HL-60/S4 (cell line): ENCODE data around the gene FOXP3.

Experiments used
- in situ Hi-C: fragments of 300-500 bp; cut with MboI; formaldehyde crosslinking; loops from 2 replicates; pipeline ENCODE4 v1.14.3; 2022; ENCODE audit warnings: low sequenced_read_pairs

FOXP3 gene

GRCh38 chrX:49250578-49250977 is 13.9 kb downstream of the FOXP3 start:
- in situ Hi-C loops = no loop called here

DNA sequence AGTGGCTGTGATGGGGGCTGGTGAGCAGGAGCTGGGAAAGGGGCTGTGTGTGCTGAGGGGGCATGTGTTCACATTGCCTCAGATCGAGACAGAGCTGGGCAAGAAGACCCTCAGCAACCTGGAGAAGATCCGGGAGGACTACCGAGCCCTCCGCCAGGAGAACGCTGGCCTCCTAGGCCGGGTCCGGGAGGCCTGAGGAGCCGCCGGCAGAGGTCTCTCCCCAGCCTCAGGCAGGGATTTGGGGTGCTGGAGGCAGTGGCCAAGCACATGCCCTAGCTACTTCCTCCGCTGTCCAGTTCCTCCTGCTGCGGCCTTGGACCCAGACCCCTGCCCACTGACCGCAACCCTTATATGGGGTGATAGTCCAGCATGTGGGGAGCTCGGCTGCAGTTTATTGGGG is 14.4 kb downstream of the FOXP3 start:
- in situ Hi-C loops = no loop called here

GRCh38 chrX:49249616-49250015 is 14.9 kb downstream of the FOXP3 start:
- in situ Hi-C loops = no loop called here

GRCh38 chrX:49249071-49249470 is 15.4 kb downstream of the FOXP3 start:
- in situ Hi-C loops = no loop called here

DNA sequence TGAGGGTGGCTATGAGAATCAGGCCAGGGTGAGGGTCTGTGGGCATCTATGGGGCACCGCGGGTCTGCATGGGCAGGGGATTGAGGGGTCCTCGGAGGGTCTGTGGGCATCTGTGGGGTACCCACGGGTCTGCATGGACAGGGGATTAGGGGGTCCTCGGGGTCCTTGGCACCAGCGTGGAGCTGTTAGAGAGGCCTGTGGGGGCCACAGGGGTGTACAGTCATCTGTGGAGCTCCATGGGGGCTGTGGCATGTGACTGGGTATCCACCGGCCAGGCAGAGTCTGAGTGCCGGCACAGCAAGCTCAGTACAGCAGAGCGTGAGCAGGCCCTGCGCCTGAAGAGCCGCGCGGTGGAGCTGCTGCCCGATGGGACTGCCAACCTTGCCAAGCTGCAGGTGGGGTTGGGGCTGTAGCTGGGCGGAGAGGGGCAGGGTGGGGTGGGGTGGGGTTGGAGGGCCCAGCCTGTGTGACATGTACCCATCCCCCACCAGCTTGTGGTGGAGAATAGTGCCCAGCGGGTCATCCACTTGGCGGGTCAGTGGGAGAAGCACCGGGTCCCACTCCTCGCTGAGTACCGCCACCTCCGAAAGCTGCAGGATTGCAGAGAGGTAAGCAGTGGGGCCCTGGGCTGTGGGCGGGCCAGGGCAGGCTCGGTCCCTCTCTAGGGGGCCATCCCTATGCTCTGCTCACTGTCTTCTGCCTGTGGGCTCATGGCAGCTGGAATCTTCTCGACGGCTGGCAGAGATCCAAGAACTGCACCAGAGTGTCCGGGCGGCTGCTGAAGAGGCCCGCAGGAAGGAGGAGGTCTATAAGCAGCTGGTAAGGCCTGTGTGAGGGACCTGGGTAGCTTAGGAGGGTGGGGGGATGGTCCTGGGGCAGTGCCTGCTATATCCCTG is 16.3 kb downstream of the FOXP3 start:
- in situ Hi-C loops = no loop called here

- in situ Hi-C loops = no loop called here
Observed at GRCh38 chrX:49247346-49247745, 17.2 kb downstream of the FOXP3 start.

DNA sequence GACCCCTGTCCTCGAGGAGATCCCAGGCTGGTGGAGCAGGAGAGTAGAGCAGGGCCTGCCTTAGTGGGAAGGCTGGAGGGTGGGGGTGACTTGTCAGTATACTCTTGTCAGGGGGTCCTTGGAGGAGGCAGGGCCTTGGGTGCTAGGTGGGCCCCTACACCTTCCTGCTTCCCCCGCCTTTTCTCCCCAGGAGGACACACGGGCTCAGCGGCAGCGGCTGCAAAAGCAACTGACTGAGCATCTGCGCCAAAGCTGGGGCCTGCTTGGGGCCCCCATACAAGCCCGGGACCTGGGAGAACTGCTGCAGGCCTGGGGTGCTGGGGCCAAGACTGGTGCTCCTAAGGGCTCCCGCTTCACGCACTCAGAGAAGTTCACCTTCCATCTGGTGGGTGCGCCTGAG is 18.0 kb downstream of the FOXP3 start:
- in situ Hi-C loops = no loop called here

- in situ Hi-C loops = no loop called here
Observed at GRCh38 chrX:49244207-49244606, 20.3 kb downstream of the FOXP3 start.

DNA sequence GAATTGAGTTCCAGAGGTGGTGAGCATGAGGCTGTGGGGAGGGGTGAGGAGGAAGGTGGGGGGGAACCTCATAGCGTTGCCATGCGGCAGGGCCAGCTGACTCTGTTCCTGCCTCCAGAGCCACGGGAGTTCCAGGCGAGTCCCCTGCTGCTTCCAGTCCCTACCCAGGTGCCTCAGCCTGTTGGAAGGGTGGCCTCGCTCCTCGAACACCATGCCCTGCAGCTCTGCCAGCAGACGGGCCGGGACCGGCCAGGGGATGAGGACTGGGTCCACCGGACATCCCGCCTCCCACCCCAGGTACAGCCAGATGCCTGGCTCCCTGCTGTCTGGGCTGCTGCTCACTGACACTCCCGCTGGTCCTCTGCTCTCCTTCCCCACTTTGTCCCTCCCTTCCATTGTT is 21.3 kb downstream of the FOXP3 start:
- in situ Hi-C loops = no loop called here

DNA sequence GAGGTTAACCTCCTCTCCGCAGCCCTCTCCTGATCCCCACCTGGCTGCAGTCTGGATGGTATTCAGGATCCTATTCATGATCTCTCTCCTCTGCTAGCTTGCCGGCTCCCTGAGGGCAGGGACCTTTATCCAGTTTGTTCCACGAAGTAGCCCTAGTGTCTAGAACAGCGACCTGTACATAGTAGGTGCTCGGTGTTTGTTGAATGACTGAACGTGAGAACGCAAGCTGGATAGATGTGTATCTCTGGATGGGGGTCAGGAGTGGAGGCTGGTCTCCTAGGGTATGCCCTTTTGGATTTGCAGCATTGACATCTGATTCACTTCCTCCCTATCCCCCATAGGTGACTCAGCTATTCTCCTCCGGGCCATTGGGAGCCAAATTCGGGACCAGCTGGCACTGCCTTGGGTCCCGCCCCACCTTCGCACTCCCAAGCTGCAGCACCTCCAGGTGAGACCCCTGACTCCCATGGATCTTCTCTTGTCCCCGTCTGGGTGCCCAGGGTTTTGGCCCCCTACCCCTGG is 21.9 kb downstream of the FOXP3 start:
- in situ Hi-C loops = no loop called here

GRCh38 chrX:49238735-49239134 is 25.8 kb downstream of the FOXP3 start:
- in situ Hi-C loops = no loop called here

- in situ Hi-C loops = no loop called here
Observed at GRCh38 chrX:49237060-49237459, 27.4 kb downstream of the FOXP3 start.

DNA sequence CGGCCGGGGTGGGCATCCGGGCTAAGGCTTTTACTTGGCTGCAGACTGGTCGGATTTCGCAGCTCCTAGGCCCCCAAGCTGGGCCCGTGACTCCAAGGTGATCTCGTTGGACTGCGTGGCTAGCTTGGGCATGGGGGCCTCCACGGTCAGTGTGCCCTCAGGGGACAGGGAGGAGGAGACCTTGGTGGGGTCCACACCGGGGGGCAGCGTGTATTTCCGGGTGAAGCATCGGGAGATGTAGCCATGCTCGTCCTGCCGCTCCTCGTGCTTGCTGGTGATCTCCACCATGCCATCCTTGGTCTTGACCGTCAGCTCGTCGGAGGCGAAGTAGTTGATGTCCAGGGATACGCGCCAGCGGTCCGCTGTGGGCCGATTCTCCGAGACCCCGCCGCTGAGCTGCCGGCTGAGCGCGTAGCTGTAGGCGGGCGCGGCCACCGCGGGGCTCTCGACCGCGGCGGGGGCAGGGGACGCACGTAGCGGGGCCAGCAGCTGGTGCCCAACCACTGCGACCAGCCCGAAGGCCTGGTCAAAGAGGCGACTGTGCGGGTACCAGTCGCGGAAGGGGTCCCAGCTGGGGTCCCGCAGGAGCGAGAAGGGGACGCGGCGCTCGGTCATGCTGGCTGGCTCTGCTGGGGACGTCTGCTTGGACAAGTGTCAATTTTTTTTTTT is 30.5 kb downstream of the FOXP3 start:
- in situ Hi-C loops = no loop called here

DNA sequence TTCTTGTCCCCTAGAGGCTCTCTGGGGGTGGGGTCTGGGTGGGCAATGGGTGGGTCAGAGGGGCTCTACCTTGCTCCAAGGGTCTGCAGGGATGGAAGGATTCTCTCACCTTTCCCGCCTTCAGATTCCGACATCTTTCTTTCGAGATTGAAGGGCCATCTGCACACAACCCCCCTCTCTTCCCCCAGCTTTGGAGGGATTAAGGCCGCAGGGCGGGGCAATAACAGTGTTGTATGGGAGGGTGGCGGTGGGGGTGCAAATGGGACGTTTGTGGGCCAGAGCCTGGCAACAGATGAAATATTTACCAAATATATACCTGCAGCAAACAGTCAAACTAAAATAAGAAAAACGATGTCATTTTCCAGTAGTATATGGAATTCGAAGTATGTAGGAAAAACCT is 31.3 kb downstream of the FOXP3 start, which contains the start of gene CACNA1F:
Gene CACNA1F, minus strand, starts transcription at position 165 of the 400 bp plus-strand sequence. Its CDS starts 31 bp downstream, at position 134.
- in situ Hi-C loops = no loop called here

GRCh38 chrX:49232525-49232924 is 32.0 kb downstream of the FOXP3 start:
- in situ Hi-C loops = no loop called here

- in situ Hi-C loops = no loop called here
Observed at GRCh38 chrX:49231333-49232000, 33.0 kb downstream of the FOXP3 start.

DNA sequence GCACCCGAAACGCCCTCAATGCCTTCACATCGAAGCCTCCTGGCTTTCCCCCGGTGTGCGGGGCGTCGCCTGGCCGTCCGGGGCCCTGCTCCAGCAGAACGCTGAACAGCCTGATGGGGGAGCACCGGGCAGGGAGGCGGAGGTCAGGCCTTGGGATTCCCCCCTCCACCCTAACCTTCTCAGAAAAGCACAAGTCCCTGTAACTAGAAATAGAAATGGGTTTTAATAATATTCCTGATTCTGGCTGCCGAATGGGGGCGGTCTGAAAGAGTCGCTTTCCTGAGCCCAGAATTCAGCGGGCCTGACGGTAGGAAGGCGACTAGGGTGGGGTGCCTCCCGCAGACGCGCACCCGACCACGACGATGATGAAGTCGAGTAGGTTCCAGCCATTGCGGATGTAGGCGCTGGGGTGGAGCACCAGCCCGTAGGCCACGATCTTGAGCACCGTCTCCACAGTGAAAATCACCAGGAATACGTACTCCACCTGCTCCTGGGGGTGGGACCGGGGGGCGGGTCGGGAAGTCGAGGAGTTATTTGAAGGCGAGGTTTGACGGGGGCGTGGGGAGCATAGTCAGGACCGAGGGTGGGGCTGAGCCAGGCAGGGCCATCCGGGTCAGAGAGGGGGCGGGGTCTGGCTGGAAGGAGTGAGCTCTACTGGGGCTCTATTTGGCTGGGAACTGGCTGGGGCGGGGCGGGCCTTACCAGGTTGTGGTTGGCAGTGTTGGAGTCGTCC is 33.8 kb downstream of the FOXP3 start:
- in situ Hi-C loops = no loop called here

- in situ Hi-C loops = no loop called here
Observed at GRCh38 chrX:49228185-49228584, 36.3 kb downstream of the FOXP3 start.

GRCh38 chrX:49227726-49228125 is 36.8 kb downstream of the FOXP3 start:
- in situ Hi-C loops = no loop called here

DNA sequence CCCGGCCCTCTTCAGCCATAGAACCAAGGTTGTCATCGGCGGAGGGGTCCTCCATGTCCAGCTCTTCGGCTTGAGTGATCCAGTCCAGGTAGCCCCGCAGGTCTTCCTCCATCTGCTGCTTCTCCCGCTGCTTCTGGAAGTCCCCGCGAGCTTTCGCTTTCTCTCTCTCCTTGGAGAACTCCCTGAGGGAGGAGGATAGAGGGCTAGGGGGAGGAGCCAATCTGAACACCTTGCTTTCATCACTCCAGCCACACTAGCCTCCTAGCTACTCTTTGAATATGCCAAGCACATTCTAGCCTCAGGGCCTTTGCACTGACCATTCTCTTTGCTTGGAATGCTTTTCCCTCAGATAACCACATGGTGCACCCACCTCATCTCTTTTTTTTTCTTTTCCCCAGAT is 37.6 kb downstream of the FOXP3 start:
- in situ Hi-C loops = no loop called here

- in situ Hi-C loops = no loop called here
Observed at GRCh38 chrX:49225858-49226257, 38.7 kb downstream of the FOXP3 start.
